NCI-H1417 treated with DMSO at 0.1 percent for 48 hours (cell line): ENCODE measurements around the gene PRIM2.
"Not testable (repeated sequence)": the region's sequence is repeated elsewhere in the genome, so short reads cannot be mapped to it uniquely, and the experiment has no call there.

Source experiments
- DNase-seq: peaks from one replicate; lab custom pipeline; 2025; lab: John Stamatoyannopoulos, UW

The PRIM2 gene

GRCh38 chr6:57445790-57446468, 128.5 kb downstream of the PRIM2 start:
- not testable (repeated sequence) for DNase-seq

- peak; percentile 4 for DNase-seq
Observed at GRCh38 chr6:57449496-57450066, 132.2 kb downstream of the PRIM2 start.

GRCh38 chr6:57459781-57460180, 142.4 kb downstream of the PRIM2 start:
- not testable (repeated sequence) for DNase-seq

GRCh38 chr6:57461022-57461421, 143.6 kb downstream of the PRIM2 start:
- DNase-seq = not testable (repeated sequence)

- DNase-seq = not testable (repeated sequence)
Observed at GRCh38 chr6:57463809-57464208, 146.4 kb downstream of the PRIM2 start.

- DNase-seq = not testable (repeated sequence)
Observed at GRCh38 chr6:57465968-57466367, 148.5 kb downstream of the PRIM2 start.

GRCh38 chr6:57469072-57469471, 151.6 kb downstream of the PRIM2 start:
- no peak for DNase-seq

GRCh38 chr6:57470148-57470547, 152.7 kb downstream of the PRIM2 start:
- not testable (repeated sequence) for DNase-seq

- not testable (repeated sequence) for DNase-seq
Observed at GRCh38 chr6:57471314-57471864, 154.0 kb downstream of the PRIM2 start.

- peak; percentile 14 for DNase-seq
Observed at GRCh38 chr6:57472861-57473362, 155.5 kb downstream of the PRIM2 start.

GRCh38 chr6:57474862-57475475, 157.5 kb downstream of the PRIM2 start:
- DNase-seq = not testable (repeated sequence)

GRCh38 chr6:57475656-57476055, 158.2 kb downstream of the PRIM2 start:
- not testable (repeated sequence) for DNase-seq

GRCh38 chr6:57480194-57480593, 162.8 kb downstream of the PRIM2 start:
- DNase-seq = not testable (repeated sequence)

GRCh38 chr6:57481121-57481520, 163.7 kb downstream of the PRIM2 start:
- not testable (repeated sequence) for DNase-seq

GRCh38 chr6:57482471-57482870, 165.0 kb downstream of the PRIM2 start:
- DNase-seq = not testable (repeated sequence)

GRCh38 chr6:57486494-57487081, 169.2 kb downstream of the PRIM2 start:
- not testable (repeated sequence) for DNase-seq

- DNase-seq = not testable (repeated sequence)
Observed at GRCh38 chr6:57488551-57488950, 171.1 kb downstream of the PRIM2 start.

- DNase-seq = not testable (repeated sequence)
Observed at GRCh38 chr6:57489887-57490286, 172.5 kb downstream of the PRIM2 start.

- DNase-seq = not testable (repeated sequence)
Observed at GRCh38 chr6:57491795-57492194, 174.4 kb downstream of the PRIM2 start.

- DNase-seq = not testable (repeated sequence)
Observed at GRCh38 chr6:57496251-57496650, 178.8 kb downstream of the PRIM2 start.

- not testable (repeated sequence) for DNase-seq
Observed at GRCh38 chr6:57500368-57501021, 183.1 kb downstream of the PRIM2 start.

GRCh38 chr6:57502387-57502786, 185.0 kb downstream of the PRIM2 start:
- DNase-seq = not testable (repeated sequence)
